H1 (cell line): ENCODE data around the gene B3GALT5. TPM values are rescaled to one million over a fixed set of nuclear protein-coding genes. Genes with fewer than 3 reads are reported as not detected.

Source experiments
- CTCF ChIA-PET: fragments of 300-600 bp; sonication (Branson Sonifier 250); formaldehyde crosslinking; loops from one replicate; lab custom pipeline; 2021; ENCODE audit not compliant: partially characterized antibody; lab: Charles Lee
- POLR2A ChIA-PET: fragments of 300-600 bp; sonication (Branson Sonifier 250); formaldehyde crosslinking; loops from one replicate; lab custom pipeline; 2021; ENCODE audit warnings: inconsistent platforms; ENCODE audit not compliant: partially characterized antibody; lab: Charles Lee
- DNase-seq, 2 experiments: peaks; one replicate each; pipeline versions ENCODE4 v3.0.0 to v3.0.0-alpha.2; 2010 to 2022; ENCODE audit warnings: low spot score in 2 of 2, low read depth in 1 of 2, mixed read lengths in 1 of 2
- FAIRE-seq: peaks from 2 replicates; lab custom pipeline; 2011; peaks lifted over from hg19 to GRCh38; lab: Jason Lieb, UNC
- H2AFZ ChIP-seq: 2 replicates; pipeline ENCODE4 v1.8.1; 2012; ENCODE audit warnings: low read length, inconsistent platforms
- H2AK5ac ChIP-seq: 2 replicates; pipeline ENCODE4 v1.6.1; 2013; ENCODE audit warnings: low read depth, low read length
- H2BK120ac ChIP-seq: replicated peaks from 2 replicates; pipeline ENCODE3; 2013; ENCODE audit warnings: low read depth, low read length, inconsistent platforms
- H2BK12ac ChIP-seq: 2 replicates; pipeline ENCODE4 v1.6.1; 2013; ENCODE audit warnings: low read depth, low read length
- H2BK15ac ChIP-seq: 2 replicates; pipeline ENCODE4 v1.6.1; 2013; ENCODE audit warnings: low read length
- H2BK20ac ChIP-seq: 2 replicates; pipeline ENCODE4 v1.6.1; 2013; ENCODE audit warnings: low read length
- H2BK5ac ChIP-seq: 2 replicates; pipeline ENCODE4 v1.6.1; 2013; ENCODE audit warnings: low read depth, low read length
- H3K14ac ChIP-seq: 2 replicates; pipeline ENCODE4 v1.6.1; 2013; ENCODE audit warnings: inconsistent platforms; ENCODE audit not compliant: insufficient read length
- H3K18ac ChIP-seq: 2 replicates; pipeline ENCODE4 v1.6.1; 2013; ENCODE audit warnings: low read length; ENCODE audit errors: extremely low read depth
- H3K23ac ChIP-seq: 2 replicates; pipeline ENCODE4 v1.6.1; 2013; ENCODE audit warnings: inconsistent platforms; ENCODE audit not compliant: insufficient read length
- H3K23me2 ChIP-seq: 2 replicates; pipeline ENCODE4 v1.6.1; 2013; ENCODE audit warnings: low read depth, low read length
- H3K27ac ChIP-seq: 2 replicates; pipeline ENCODE4 v1.6.1; 2011; ENCODE audit warnings: low read depth, low read length, inconsistent platforms
- H3K27me3 ChIP-seq, 4 experiments: replicated peaks in 1 of 4; 1 replicate in 1 of 4; 2 replicates in 3 of 4; pipeline versions ENCODE4 v1.6.1 to v1.8.1; 2011 to 2013; ENCODE audit warnings: low read length in 3 of 4, mild to moderate bottlenecking in 3 of 4, inconsistent platforms in 2 of 4, mixed read lengths in 2 of 4, moderate library complexity in 1 of 4; ENCODE audit not compliant: control insufficient read depth in 3 of 4, insufficient read depth in 3 of 4; ENCODE audit errors: extremely low read depth in 1 of 4
- H3K36me3 ChIP-seq, 4 experiments: 2 replicates each; pipeline versions ENCODE4 v1.6.1 to v1.8.1; 2011 to 2013; ENCODE audit warnings: mild to moderate bottlenecking in 4 of 4, low read length in 3 of 4, moderate library complexity in 2 of 4, control low read depth in 1 of 4, inconsistent platforms in 1 of 4; ENCODE audit not compliant: insufficient read depth in 4 of 4, control insufficient read depth in 2 of 4
- H3K4ac ChIP-seq: replicated peaks from 2 replicates; pipeline ENCODE3; 2013; ENCODE audit warnings: low read length, low read depth, mixed read lengths, inconsistent platforms; ENCODE audit not compliant: insufficient read length
- H3K4me1 ChIP-seq, 4 experiments: replicated peaks in 1 of 4; 1 replicate in 1 of 4; 2 replicates in 3 of 4; pipeline versions ENCODE4 v1.6.1 to v1.8.1; 2011 to 2013; ENCODE audit warnings: low read length in 3 of 4, inconsistent platforms in 2 of 4, mixed read lengths in 1 of 4; ENCODE audit not compliant: insufficient read depth in 4 of 4, control insufficient read depth in 3 of 4
- H3K4me2 ChIP-seq, 2 experiments: 2 replicates each; pipeline versions ENCODE4 v1.6.1 to v1.8.1; 2011 to 2013; ENCODE audit warnings: low read depth in 2 of 2, low read length in 2 of 2, control low read depth in 1 of 2, inconsistent platforms in 1 of 2, mild to moderate bottlenecking in 1 of 2; ENCODE audit not compliant: insufficient read depth in 1 of 2
- H3K4me3 ChIP-seq, 4 experiments: fragments of 200-600, 300-600 bp in 1 of 4; sonication (generic), shearing (Covaris generic), sonication (Bioruptor Twin) in 1 of 4; 2 replicates each; pipeline versions ENCODE4 v1.5.1 to v1.8.1; 2011 to 2016; ENCODE audit warnings: low read length in 4 of 4, low read depth in 3 of 4, control low read depth in 2 of 4, inconsistent platforms in 2 of 4, mild to moderate bottlenecking in 2 of 4, mixed read lengths in 1 of 4, moderate library complexity in 1 of 4; ENCODE audit not compliant: insufficient read depth in 2 of 4; ENCODE audit errors: extremely low read depth in 1 of 4
- H3K56ac ChIP-seq: replicated peaks from 2 replicates; pipeline ENCODE3; 2013; ENCODE audit warnings: low read depth, mild to moderate bottlenecking, mixed read lengths, low read length, inconsistent platforms; ENCODE audit not compliant: insufficient read length
- H3K79me1 ChIP-seq: 2 replicates; pipeline ENCODE4 v1.6.1; 2013; ENCODE audit warnings: low read depth, low read length, control low read depth
- H3K79me2 ChIP-seq, 2 experiments: 2 replicates each; pipeline versions ENCODE4 v1.6.1 to v1.8.1; 2012 to 2013; ENCODE audit warnings: low read length in 2 of 2, mild to moderate bottlenecking in 2 of 2, inconsistent platforms in 1 of 2; ENCODE audit not compliant: insufficient read depth in 2 of 2, control insufficient read depth in 1 of 2
- H3K9ac ChIP-seq, 4 experiments: replicated peaks in 1 of 4; 1 replicate in 1 of 4; 2 replicates in 3 of 4; pipeline versions ENCODE4 v1.6.1 to v1.8.1; 2011 to 2013; ENCODE audit warnings: low read depth in 3 of 4, low read length in 3 of 4, control low read depth in 2 of 4, mild to moderate bottlenecking in 2 of 4, moderate library complexity in 2 of 4, inconsistent platforms in 1 of 4; ENCODE audit errors: extremely low read depth in 1 of 4
- H3K9me3 ChIP-seq, 2 experiments: 2 replicates each; pipeline versions ENCODE4 v1.6.1 to v1.8.1; 2012 to 2013; ENCODE audit warnings: mild to moderate bottlenecking in 2 of 2, moderate library complexity in 2 of 2, control low read depth in 1 of 2, inconsistent platforms in 1 of 2, low read depth in 1 of 2, low read length in 1 of 2, mixed read lengths in 1 of 2; ENCODE audit not compliant: insufficient read depth in 2 of 2
- H4K20me1 ChIP-seq, 2 experiments: replicated peaks in 1 of 2; 2 replicates each; pipeline versions ENCODE3 to v1.8.1; 2011 to 2013; ENCODE audit warnings: inconsistent platforms in 2 of 2, low read length in 2 of 2, mild to moderate bottlenecking in 1 of 2; ENCODE audit not compliant: insufficient read depth in 2 of 2, control insufficient read depth in 1 of 2
- H4K5ac ChIP-seq: 2 replicates; pipeline ENCODE4 v1.6.1; 2013; ENCODE audit warnings: low read length, low read depth, mixed read lengths, inconsistent platforms; ENCODE audit not compliant: insufficient read length
- H4K8ac ChIP-seq: 2 replicates; pipeline ENCODE4 v1.8.0; 2013; ENCODE audit warnings: mild to moderate bottlenecking, moderate library complexity, low read length, inconsistent platforms; ENCODE audit not compliant: insufficient read depth; ENCODE audit errors: extremely low read depth
- H4K91ac ChIP-seq: replicated peaks from 2 replicates; pipeline ENCODE3; 2013; ENCODE audit warnings: low read length, mixed read lengths, inconsistent platforms; ENCODE audit not compliant: insufficient read length
- EP300 ChIP-seq, 2 experiments: IDR thresholded peaks; 1 replicate in 1 of 2; 2 replicates in 1 of 2; pipeline ENCODE4 v1.6.1; 2011 to 2012; ENCODE audit warnings: low read depth in 2 of 2, low read length in 2 of 2, mild to moderate bottlenecking in 2 of 2, borderline replicate concordance in 1 of 2, inconsistent platforms in 1 of 2, moderate library complexity in 1 of 2
- KDM4A ChIP-seq: IDR thresholded peaks from one replicate; pipeline ENCODE4 v1.7.1; 2012; ENCODE audit warnings: low read depth, mild to moderate bottlenecking, moderate library complexity, low read length, inconsistent platforms; ENCODE audit not compliant: severe bottlenecking
- PHF8 ChIP-seq: fragments of 200-600 bp; sonication (generic); conservative IDR thresholded peaks from 2 replicates; pipeline ENCODE4 v1.7.1; 2012; ENCODE audit warnings: low read depth, mild to moderate bottlenecking, inconsistent platforms, low read length, moderate library complexity
- ZNF274 ChIP-seq: IDR thresholded peaks from 2 replicates; pipeline ENCODE4 v1.7.0; 2012; ENCODE audit warnings: low read length, borderline replicate concordance; ENCODE audit errors: extremely low read depth
- WGBS, 2 experiments: shearing (Covaris generic) in 1 of 2; methylation state at CpG; one replicate each; pipeline versions ENCODE4 v1.1.6 to v1.1.7; 2013 to 2015; ENCODE audit warnings: low lambda C conversion rate in 2 of 2, mixed read lengths in 2 of 2, inconsistent platforms in 1 of 2, low coverage in 1 of 2, missing lambda C conversion rate in 1 of 2; ENCODE audit not compliant: insufficient replicate concordance in 2 of 2, insufficient coverage in 1 of 2, insufficient read length in 1 of 2; ENCODE audit errors: extremely low coverage in 1 of 2, missing lambda C conversion rate in 1 of 2; 5-methylcytosine and 5-hydroxymethylcytosine counted together
- polyA plus RNA-seq, 7 experiments: library from polyadenylated mRNA; depleted of rRNA in 3 of 7; stranded (reverse) in 5 of 7; unstranded in 2 of 7; fragments of >200 nt in 5 of 7; fragments of 200-250 nt in 2 of 7; gene quantifications; 1 replicate in 5 of 7; 2 replicates in 1 of 7; 4 replicates in 1 of 7; pipeline versions ENCODE4 v1.2.1 to v1.2.3, GENCODE V29; 2011 to 2013; ENCODE audit warnings: missing spikeins in 2 of 7, mixed read lengths in 2 of 7
- total RNA-seq: library from RNA; stranded (reverse); fragmentation: NEBNext Ultra II Directional; extraction: Animal tissue kit (Norgen Biotek cat#: 25700); gene quantifications from 2 replicates; pipeline ENCODE4 v1.2.1, GENCODE V29; 2021
- TF ChIP-seq, protein P1 (sequence below): IDR thresholded peaks from 2 replicates; pipeline ENCODE4 v1.6.1; 2012; ENCODE audit warnings: inconsistent platforms
- TF ChIP-seq, protein P2 (sequence below): IDR thresholded peaks from 2 replicates; pipeline ENCODE4 v1.6.1; 2011; ENCODE audit warnings: low read length, improper control_type of control experiment
- TF ChIP-seq, protein P3 (sequence below): IDR thresholded peaks from 2 replicates; pipeline ENCODE4 v1.6.1; 2012; ENCODE audit warnings: low read length, inconsistent platforms

B3GALT5 gene
- total and polyA plus RNA-seq, 2 of the 8 experiments (the other 6 are each of a cell fraction or from before 2014, with no cell fraction given): 11.9 to 25.1 TPM

DNA sequence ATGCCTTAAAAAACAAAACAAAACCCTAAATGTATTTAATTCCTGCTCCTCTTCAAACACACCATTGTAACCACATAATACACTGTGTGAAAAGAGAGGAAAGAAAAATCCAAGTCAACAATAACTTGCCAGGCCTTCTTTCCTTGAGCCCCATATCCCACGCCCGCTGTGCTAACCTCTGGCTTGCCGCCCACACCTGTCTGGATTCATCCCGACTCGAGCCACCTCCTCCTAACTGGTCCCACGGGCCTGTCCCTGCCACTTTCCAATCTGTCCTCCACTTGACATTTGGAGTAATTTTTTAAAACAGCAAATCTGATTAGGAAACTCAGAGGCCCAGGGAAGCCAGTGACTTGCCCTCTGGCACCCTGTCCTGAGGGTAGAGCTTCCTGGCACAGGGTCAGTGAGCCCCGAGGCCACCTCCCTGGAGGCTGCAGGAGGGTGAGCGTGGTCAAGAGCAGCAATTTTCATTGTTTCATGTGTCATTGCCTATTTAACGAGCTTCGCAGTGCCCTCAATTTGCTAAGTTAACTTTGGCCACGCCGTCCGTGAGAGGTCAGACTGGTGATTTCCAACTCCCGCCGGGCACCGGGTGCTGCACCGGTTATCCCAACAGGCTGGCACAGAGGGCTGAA is 54.1 kb downstream of the B3GALT5 start:
- H2AK5ac ChIP-seq: no peak overlapping the region
- ChIA-PET CTCF (interaction anchor here (0.7 to 1.1 kb wide), 5 partner anchors 9 to 149 kb away, joined by 3 to 5 read pairs (median 4); no protein-coding TSS in a partner anchor), POLR2A (interaction anchor here (1.2 to 1.5 kb wide), 2 partner anchors 10 to 11 kb away, joined by 3 to 4 read pairs; no protein-coding TSS in a partner anchor)
- no peak overlapping the region for H4K91ac ChIP-seq
- no peak overlapping the region for H3K9ac ChIP-seq
- 90% methylated on average over 17 of the region's 17 CpGs; no CpG with 5 or more reads in 1 of the 2 experiments for WGBS, 2 experiments
- TF ChIP-seq EP300 (IDR thresholded peaks at IDR 0.05; ENCODE audit: borderline replicate concordance in 1 of 2, low read depth in 2 of 2, low read length in 2 of 2) (no peak), KDM4A (no peak), PHF8 (no peak), ZNF274 (no peak)
- TF ChIP-seq, protein P1, sequence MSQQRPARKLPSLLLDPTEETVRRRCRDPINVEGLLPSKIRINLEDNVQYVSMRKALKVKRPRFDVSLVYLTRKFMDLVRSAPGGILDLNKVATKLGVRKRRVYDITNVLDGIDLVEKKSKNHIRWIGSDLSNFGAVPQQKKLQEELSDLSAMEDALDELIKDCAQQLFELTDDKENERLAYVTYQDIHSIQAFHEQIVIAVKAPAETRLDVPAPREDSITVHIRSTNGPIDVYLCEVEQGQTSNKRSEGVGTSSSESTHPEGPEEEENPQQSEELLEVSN: no peak
- TF ChIP-seq, protein P2, sequence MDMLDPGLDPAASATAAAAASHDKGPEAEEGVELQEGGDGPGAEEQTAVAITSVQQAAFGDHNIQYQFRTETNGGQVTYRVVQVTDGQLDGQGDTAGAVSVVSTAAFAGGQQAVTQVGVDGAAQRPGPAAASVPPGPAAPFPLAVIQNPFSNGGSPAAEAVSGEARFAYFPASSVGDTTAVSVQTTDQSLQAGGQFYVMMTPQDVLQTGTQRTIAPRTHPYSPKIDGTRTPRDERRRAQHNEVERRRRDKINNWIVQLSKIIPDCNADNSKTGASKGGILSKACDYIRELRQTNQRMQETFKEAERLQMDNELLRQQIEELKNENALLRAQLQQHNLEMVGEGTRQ: no peak
- TF ChIP-seq, protein P3, sequence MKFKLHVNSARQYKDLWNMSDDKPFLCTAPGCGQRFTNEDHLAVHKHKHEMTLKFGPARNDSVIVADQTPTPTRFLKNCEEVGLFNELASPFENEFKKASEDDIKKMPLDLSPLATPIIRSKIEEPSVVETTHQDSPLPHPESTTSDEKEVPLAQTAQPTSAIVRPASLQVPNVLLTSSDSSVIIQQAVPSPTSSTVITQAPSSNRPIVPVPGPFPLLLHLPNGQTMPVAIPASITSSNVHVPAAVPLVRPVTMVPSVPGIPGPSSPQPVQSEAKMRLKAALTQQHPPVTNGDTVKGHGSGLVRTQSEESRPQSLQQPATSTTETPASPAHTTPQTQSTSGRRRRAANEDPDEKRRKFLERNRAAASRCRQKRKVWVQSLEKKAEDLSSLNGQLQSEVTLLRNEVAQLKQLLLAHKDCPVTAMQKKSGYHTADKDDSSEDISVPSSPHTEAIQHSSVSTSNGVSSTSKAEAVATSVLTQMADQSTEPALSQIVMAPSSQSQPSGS: no peak
- H3K4me1 ChIP-seq: no peaks in the 10 kb centered on the region; a peak in 1 of 7 replicates
- H2BK5ac ChIP-seq: no peak overlapping the region
- H2BK20ac ChIP-seq: no peak overlapping the region
- H3K23me2 ChIP-seq: no peaks in the 10 kb centered on the region
- no peak overlapping the region for H4K5ac ChIP-seq
- H4K20me1 ChIP-seq: peaks cover 0 to 3% of the 10 kb centered on the region in 2 experiments
- DNase-seq (no peak), FAIRE-seq (no peak)
- H3K18ac ChIP-seq: no peak overlapping the region
- H3K79me1 ChIP-seq: peaks cover 2% of the 10 kb centered on the region; the same call in 1 of the 2 replicates
- no peak overlapping the region for H3K56ac ChIP-seq
- H2AFZ ChIP-seq: no peak overlapping the region
- no peak overlapping the region for H2BK15ac ChIP-seq
- H3K9me3 ChIP-seq: no peaks in the 10 kb centered on the region
- H3K23ac ChIP-seq: no peak overlapping the region
- H3K27me3 ChIP-seq: no peaks in the 10 kb centered on the region
- H3K4me2 ChIP-seq: no peak overlapping the region
- H4K8ac ChIP-seq: no peak overlapping the region; the same call in 1 of the 2 replicates
- no peak overlapping the region for H2BK120ac ChIP-seq
- H3K36me3 ChIP-seq: peaks cover 5 to 29% (median 22%) of the 10 kb centered on the region in 4 experiments; a peak in 7 of 8 replicates
- no peak overlapping the region for H2BK12ac ChIP-seq
- H3K79me2 ChIP-seq: peaks cover 0 to 3% of the 10 kb centered on the region in 2 experiments; a peak in 2 of 4 replicates
- no peak overlapping the region for H3K4me3 ChIP-seq
- no peak overlapping the region for H3K4ac ChIP-seq
- H3K27ac ChIP-seq: no peak overlapping the region
- no peak overlapping the region for H3K14ac ChIP-seq
